RCC 7860 (cell line): Measurements from ENCODE around the gene MDH1B.

Experiments used
- DNase-seq: peaks from one replicate; pipeline ENCODE4 v3.0.0-alpha.2; 2015; ENCODE audit warnings: low spot score
- FAIRE-seq: peaks from 2 replicates; lab custom pipeline; 2012; peaks lifted over from hg19 to GRCh38; lab: Jason Lieb, UNC

Gene MDH1B

GRCh38 chr2:206698811-206699210 is 66.3 kb downstream of the MDH1B start:
- FAIRE-seq (no peak), DNase-seq (no peak)

GRCh38 chr2:206696910-206697309 is 68.2 kb downstream of the MDH1B start:
- DNase-seq (no peak), FAIRE-seq (no peak)

DNA sequence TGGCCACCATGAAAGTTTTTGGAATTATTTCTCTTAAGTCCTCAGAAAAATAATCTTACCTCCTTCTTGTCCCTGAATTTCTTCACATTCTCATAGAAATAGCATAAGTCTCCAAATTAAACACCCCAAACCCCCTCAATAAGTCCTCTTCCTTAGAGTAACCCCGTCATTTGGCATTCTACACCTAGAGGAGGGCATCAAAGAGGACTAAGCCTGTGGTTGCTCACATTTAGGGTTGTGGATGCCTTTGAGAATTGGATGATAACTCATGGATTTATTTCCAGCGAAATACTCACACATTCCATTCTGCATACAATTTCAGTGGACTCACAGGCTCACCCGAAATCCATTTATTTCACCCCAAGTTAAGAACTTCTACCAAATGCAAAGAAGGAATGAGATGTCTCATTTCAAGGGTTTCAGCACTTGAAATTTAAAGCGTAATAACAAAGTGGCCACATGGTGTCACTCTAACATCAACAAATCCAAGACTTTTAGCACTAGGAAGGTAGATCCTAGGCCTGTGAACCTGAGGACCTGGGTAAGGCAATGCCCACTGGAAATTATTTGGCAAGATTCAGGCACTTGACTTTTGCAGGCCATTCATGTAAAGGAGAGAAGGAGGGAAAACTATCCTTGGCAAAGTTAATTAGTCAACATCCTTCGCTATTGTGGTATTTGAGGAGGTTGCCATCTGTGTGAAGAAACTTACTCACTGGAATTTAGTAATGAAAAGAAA is 71.6 kb downstream of the MDH1B start:
- FAIRE-seq (peak; percentile 75), DNase-seq (peak; percentile 43)

GRCh38 chr2:206692971-206693370 is 72.2 kb downstream of the MDH1B start:
- no peak for FAIRE-seq
- no peak for DNase-seq

GRCh38 chr2:206688990-206689389 is 76.1 kb downstream of the MDH1B start:
- no peak for DNase-seq
- FAIRE-seq: no peak

GRCh38 chr2:206688453-206688852 is 76.7 kb downstream of the MDH1B start:
- DNase-seq (no peak), FAIRE-seq (no peak)
